HG02885 (cell line): ENCODE measurements around the gene KIF26B.

Experiments
- ATAC-seq: cut with Tn5 transposase; IDR thresholded peaks from one replicate; pipeline ENCODE4 v1.9.1; 2021; ENCODE audit warnings: mild to moderate bottlenecking; ENCODE audit not compliant: unreplicated experiment, poor library complexity

The KIF26B gene

GRCh38 chr1:245742896-245743295 is 588.1 kb downstream of the KIF26B start:
- no peak for ATAC-seq

- no peak for ATAC-seq
These were observed 593.5 kb downstream of the KIF26B start for GRCh38 chr1:245748240-245748639.

GRCh38 chr1:245748646-245749045 is 593.9 kb downstream of the KIF26B start:
- no peak for ATAC-seq

GRCh38 chr1:245749053-245749452 is 594.3 kb downstream of the KIF26B start:
- ATAC-seq: no peak

- no peak for ATAC-seq
These were observed 595.5 kb downstream of the KIF26B start for GRCh38 chr1:245750261-245750660.

GRCh38 chr1:245751116-245751515 is 596.3 kb downstream of the KIF26B start:
- no peak for ATAC-seq

- ATAC-seq: no peak
These were observed 597.1 kb downstream of the KIF26B start for GRCh38 chr1:245751726-245752470.

GRCh38 chr1:245752561-245752960 is 597.8 kb downstream of the KIF26B start:
- ATAC-seq: no peak

- ATAC-seq: no peak
These were observed 599.0 kb downstream of the KIF26B start for GRCh38 chr1:245753807-245754206.

- ATAC-seq: no peak
These were observed 599.7 kb downstream of the KIF26B start for GRCh38 chr1:245754463-245754961.
